Esophagus (tissue), 2 donors: ENCODE data around the gene CAV2. TPM values are rescaled to one million over a fixed set of nuclear protein-coding genes. Genes with fewer than 3 reads are reported as not detected.

Experiments
- H3K27ac ChIP-seq, 2 donors: one replicate each; pipeline ENCODE4 v1.5.1; 2013; ENCODE audit warnings: low read depth in 2 of 2, mild to moderate bottlenecking in 2 of 2, inconsistent platforms in 1 of 2, low read length in 1 of 2, moderate library complexity in 1 of 2
- H3K27me3 ChIP-seq, 2 donors: one replicate each; pipeline ENCODE4 v1.6.1; 2013; ENCODE audit warnings: low read length in 2 of 2, control low read depth in 1 of 2, mild to moderate bottlenecking in 1 of 2; ENCODE audit not compliant: insufficient read depth in 2 of 2, control insufficient read depth in 1 of 2
- H3K36me3 ChIP-seq, 2 donors: one replicate each; pipeline ENCODE4 v1.6.1; 2013; ENCODE audit warnings: low read length in 1 of 2; ENCODE audit not compliant: control insufficient read depth in 2 of 2, insufficient read depth in 2 of 2
- H3K4me1 ChIP-seq, 2 donors: one replicate each; pipeline ENCODE4 v1.6.1; 2013; ENCODE audit warnings: low read length in 1 of 2; ENCODE audit not compliant: control insufficient read depth in 2 of 2, insufficient read depth in 2 of 2
- H3K4me3 ChIP-seq, 2 donors: one replicate each; pipeline ENCODE4 v1.5.1; 2013; ENCODE audit warnings: low read length in 2 of 2, mild to moderate bottlenecking in 2 of 2, low read depth in 1 of 2, moderate library complexity in 1 of 2
- H3K9me3 ChIP-seq, 2 donors: one replicate each; pipeline ENCODE4 v1.6.1; 2013; ENCODE audit warnings: mild to moderate bottlenecking in 2 of 2, low read depth in 1 of 2, low read length in 1 of 2, moderate library complexity in 1 of 2; ENCODE audit not compliant: control insufficient read depth in 2 of 2, insufficient read depth in 1 of 2
- WGBS, 2 donors: extraction: QIAGEN DNeasy Blood & Tissue Kit; methylation state at CpG; one replicate each; pipeline ENCODE4 v1.1.7; 2013; 5-methylcytosine and 5-hydroxymethylcytosine counted together
- polyA plus RNA-seq, 2 donors: library from polyadenylated mRNA; stranded (reverse); fragments of 200-250 nt; gene quantifications; one replicate each; pipeline ENCODE4 v1.2.3, GENCODE V29; 2013
- donor health status: healthy with polysubstance abuse.
- donor health status: Bipolar disorder and iron deficiency.

The CAV2 gene
- polyA plus RNA-seq, result 10 to 100 TPM; 13.9 to 25.1 TPM

- no peaks in the 10 kb centered on the region for H3K36me3 ChIP-seq
- no peaks in the 10 kb centered on the region for H3K4me1 ChIP-seq
- no peaks in the 10 kb centered on the region for H3K9me3 ChIP-seq
- H3K4me3 ChIP-seq, result peak within 1 kb of the TSS; percentile 78 to 80
- H3K27me3 ChIP-seq, result no peaks in the 10 kb centered on the region
- peak within 1 kb of the TSS; percentile 92 to 95 for H3K27ac ChIP-seq
- 2 to 3% methylated on average over 60 to 86 of the region's 86 CpGs for WGBS, 2 donors
These were observed at the start of gene CAV2 for GRCh38 chr7:116499168-116500077. Gene CAV2, plus strand, starts transcription at chr7:116499738. Its CDS starts 44 bp downstream, at chr7:116499782.

DNA sequence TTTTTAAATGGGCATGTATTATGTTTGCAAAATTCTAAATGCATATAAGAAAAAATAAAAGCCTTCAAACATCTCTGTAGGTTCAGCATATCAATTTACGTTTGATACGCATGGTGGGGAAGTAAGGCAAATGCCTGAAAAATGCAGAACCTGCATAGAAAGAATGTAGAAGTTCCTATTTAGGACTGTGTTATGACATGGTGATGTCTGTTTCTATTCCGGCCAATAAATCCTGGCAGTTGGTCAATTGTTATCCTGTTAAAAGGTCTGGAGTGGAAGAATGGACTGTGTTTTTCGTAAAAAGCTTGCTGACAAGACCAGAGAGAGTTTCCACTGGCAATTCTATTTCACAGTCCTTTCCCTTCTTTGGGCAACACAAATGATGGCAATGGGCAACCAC lies 49.6 kb upstream of the CAV2 start:
- no peaks in the 10 kb centered on the region for H3K27me3 ChIP-seq
- H3K9me3 ChIP-seq, result no peaks in the 10 kb centered on the region
- H3K27ac ChIP-seq, result no peak overlapping the region
- H3K4me1 ChIP-seq, result no peaks in the 10 kb centered on the region
- WGBS, 2 donors, result 62 to 70% methylated on average over 4 of the region's 4 CpGs
- H3K36me3 ChIP-seq, result no peaks in the 10 kb centered on the region
- H3K4me3 ChIP-seq, result no peak overlapping the region

DNA sequence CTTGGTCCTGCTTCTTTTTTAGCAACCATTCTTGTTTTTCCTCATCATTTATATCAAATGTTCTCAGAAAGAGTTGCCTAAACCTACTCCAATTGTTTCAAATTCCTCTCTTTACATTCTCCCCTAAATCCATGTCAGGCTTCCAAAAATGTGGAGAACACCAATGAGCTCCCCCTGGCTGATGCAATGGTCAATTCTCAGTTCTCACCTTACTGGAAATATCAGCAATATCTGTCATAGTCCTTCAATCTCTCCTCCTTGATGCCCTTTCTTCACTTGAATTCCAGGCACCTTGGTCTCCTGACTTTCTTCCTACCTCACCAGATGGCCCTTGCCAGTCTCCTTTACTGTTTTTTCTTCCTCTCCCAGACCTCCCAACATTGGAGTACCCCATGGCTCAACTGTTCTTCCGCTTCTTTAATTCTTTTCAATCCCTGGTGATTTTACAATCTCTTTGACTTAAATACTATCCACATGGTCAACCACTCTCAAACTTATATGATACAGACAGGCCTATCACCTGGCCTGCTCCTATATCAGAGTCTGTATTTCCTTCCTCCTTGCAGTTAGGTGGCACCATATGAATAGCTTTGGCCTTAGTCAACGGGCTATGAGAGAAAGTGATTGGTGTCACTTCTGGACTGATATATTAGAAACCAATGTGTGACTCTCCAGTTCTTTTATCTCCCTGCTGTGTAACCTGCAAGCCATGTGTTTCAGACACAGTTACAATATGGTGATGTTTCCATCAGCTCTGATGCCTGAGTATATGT lies 47.4 kb upstream of the CAV2 start:
- Histone ChIP-seq H3K9me3 (no peaks in the 10 kb centered on the region), H3K4me1 (no peaks in the 10 kb centered on the region), H3K4me3 (no peak overlapping the region), H3K27me3 (no peaks in the 10 kb centered on the region), H3K36me3 (no peaks in the 10 kb centered on the region), H3K27ac (no peak overlapping the region)
- WGBS, 2 donors, result 94 to 98% methylated on average over 2 of the region's 2 CpGs

DNA sequence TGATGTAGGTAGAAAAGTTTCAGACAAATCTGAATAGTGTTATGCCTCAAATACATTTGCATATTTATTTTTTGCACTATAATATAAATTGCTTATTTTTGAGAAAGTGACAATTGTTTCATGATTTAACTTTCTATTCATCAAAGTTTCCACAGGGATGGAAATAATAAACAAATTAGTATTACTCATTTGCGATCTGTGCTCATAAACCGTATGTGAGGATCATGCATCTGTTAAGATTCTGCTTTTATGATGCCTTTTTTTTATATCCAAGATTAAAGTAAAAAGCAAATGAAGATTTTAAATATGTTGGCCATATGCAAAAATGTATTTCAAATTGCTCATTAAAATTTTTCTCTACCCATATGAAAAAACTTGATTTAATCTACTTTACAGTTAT lies 45.2 kb upstream of the CAV2 start:
- H3K4me1 ChIP-seq, result no peaks in the 10 kb centered on the region
- no peaks in the 10 kb centered on the region for H3K9me3 ChIP-seq
- no peak overlapping the region for H3K27ac ChIP-seq
- H3K27me3 ChIP-seq, result no peaks in the 10 kb centered on the region
- H3K36me3 ChIP-seq, result no peaks in the 10 kb centered on the region
- H3K4me3 ChIP-seq, result no peak overlapping the region
- WGBS, 2 donors, result 92 to 93% methylated on average over 2 of the region's 2 CpGs

GRCh38 chr7:116455009-116455408 lies 44.5 kb upstream of the CAV2 start:
- Histone ChIP-seq H3K36me3 (no peaks in the 10 kb centered on the region), H3K4me1 (no peaks in the 10 kb centered on the region), H3K4me3 (no peak overlapping the region), H3K9me3 (no peaks in the 10 kb centered on the region), H3K27ac (no peak overlapping the region), H3K27me3 (no peaks in the 10 kb centered on the region)
- 47 to 68% methylated on average over 2 of the region's 2 CpGs for WGBS, 2 donors

DNA sequence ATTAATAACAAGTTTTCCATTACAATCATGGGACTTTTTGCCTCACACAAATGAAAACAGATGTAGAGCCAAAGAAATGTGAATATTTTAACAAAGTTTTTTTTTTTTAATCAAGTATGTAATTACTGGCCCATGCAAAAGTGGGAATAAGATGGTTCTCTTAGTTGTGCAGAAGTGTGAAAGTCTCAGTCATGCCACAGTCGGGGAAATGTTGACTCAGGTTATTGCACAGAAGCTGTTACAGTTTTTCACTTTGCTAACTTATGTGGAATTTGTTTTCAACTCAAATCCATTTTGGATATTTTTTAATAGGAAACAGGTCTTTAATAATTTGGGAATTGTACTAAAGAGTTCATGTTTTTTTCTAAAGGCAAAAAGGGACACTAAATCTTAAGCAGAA lies 44.0 kb upstream of the CAV2 start:
- H3K4me3 ChIP-seq, result no peak overlapping the region
- H3K27me3 ChIP-seq, result no peaks in the 10 kb centered on the region
- no peaks in the 10 kb centered on the region for H3K36me3 ChIP-seq
- H3K9me3 ChIP-seq, result no peaks in the 10 kb centered on the region
- H3K27ac ChIP-seq, result no peak overlapping the region
- no peaks in the 10 kb centered on the region for H3K4me1 ChIP-seq
- 74 to 81% methylated on average over 1 of the region's 1 CpG for WGBS, 2 donors

GRCh38 chr7:116461500-116461899 lies 38.0 kb upstream of the CAV2 start:
- Histone ChIP-seq H3K36me3 (no peaks in the 10 kb centered on the region), H3K9me3 (no peaks in the 10 kb centered on the region), H3K27ac (no peak overlapping the region), H3K27me3 (no peaks in the 10 kb centered on the region), H3K4me3 (no peak overlapping the region), H3K4me1 (no peaks in the 10 kb centered on the region)

- no peaks in the 10 kb centered on the region for H3K27me3 ChIP-seq
- no peaks in the 10 kb centered on the region for H3K9me3 ChIP-seq
- H3K4me3 ChIP-seq, result no peak overlapping the region
- H3K4me1 ChIP-seq, result no peaks in the 10 kb centered on the region
- 90 to 92% methylated on average over 4 of the region's 4 CpGs for WGBS, 2 donors
- no peaks in the 10 kb centered on the region for H3K36me3 ChIP-seq
- H3K27ac ChIP-seq, result no peak overlapping the region
These were observed 35.6 kb upstream of the CAV2 start for GRCh38 chr7:116463956-116464355.

DNA sequence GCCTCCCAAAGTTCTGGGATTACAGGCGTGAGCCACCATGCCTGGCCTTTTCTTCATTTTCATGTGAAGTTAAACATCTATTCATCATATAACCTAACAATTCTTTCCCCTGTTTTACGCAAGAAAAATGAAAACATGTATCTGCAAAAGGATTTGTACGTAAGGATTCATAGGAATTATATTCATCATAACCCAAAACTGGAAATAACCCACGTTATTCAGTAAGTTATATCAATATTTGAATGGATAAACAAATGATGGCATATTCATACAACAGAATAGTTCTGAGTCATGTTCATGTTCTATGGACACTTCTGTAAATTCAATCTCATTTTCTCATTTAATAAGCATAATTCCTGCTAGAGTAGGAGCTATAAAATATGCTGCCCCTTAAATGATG lies 35.2 kb upstream of the CAV2 start:
- H3K27me3 ChIP-seq, result no peaks in the 10 kb centered on the region
- no peak overlapping the region for H3K27ac ChIP-seq
- WGBS, 2 donors, result 85% methylated on average over 4 of the region's 4 CpGs
- no peaks in the 10 kb centered on the region for H3K36me3 ChIP-seq
- H3K9me3 ChIP-seq, result no peaks in the 10 kb centered on the region
- H3K4me1 ChIP-seq, result no peaks in the 10 kb centered on the region
- no peak overlapping the region for H3K4me3 ChIP-seq
